HepG2 (cell line): ENCODE measurements around the gene ZNF607. TPM values are rescaled to one million over a fixed set of nuclear protein-coding genes. Genes with fewer than 3 reads are reported as not detected.

ENCODE experiments used
- ARID3A ChIP-seq: IDR thresholded peaks from 2 replicates; pipeline ENCODE4 v1.6.1; 2012; ENCODE audit warnings: low read depth, low read length, improper control_type of control experiment
- ARNT ChIP-seq: fragments of 450-650 bp; IDR thresholded peaks from 2 replicates; pipeline ENCODE4 v1.6.1; 2017
- CCAR2 ChIP-seq: fragments of 200-400 bp; formaldehyde crosslinking; optimal IDR thresholded peaks from 2 replicates; pipeline ENCODE3; 2018; ENCODE audit warnings: low read depth, mild to moderate bottlenecking, low read length, moderate library complexity
- HDAC1 ChIP-seq: sonication (generic); formaldehyde crosslinking; IDR thresholded peaks from 2 replicates; pipeline ENCODE4 v1.5.1; 2020; ENCODE audit warnings: mild to moderate bottlenecking, missing genetic modification reagents
- HES4 ChIP-seq: sonication (generic); formaldehyde crosslinking; IDR thresholded peaks from 2 replicates; pipeline ENCODE4 v1.9.0; 2021; ENCODE audit warnings: mild to moderate bottlenecking, missing genetic modification reagents, borderline replicate concordance
- ISL2 ChIP-seq: sonication (generic); formaldehyde crosslinking; IDR thresholded peaks from 2 replicates; pipeline ENCODE4 v1.5.0; 2020; ENCODE audit warnings: missing genetic modification reagents
- JARID2 ChIP-seq: sonication (generic); formaldehyde crosslinking; IDR thresholded peaks from 2 replicates; pipeline ENCODE4 v1.8.1; 2023; ENCODE audit warnings: missing genetic modification reagents, inconsistent platforms; ENCODE audit not compliant: insufficient replicate concordance
- KLF11 ChIP-seq: IDR thresholded peaks from 2 replicates; pipeline ENCODE4 v1.6.1; 2016; ENCODE audit warnings: missing compliant biosample characterization
- KLF16 ChIP-seq, 2 experiments: sonication (generic) in 1 of 2; formaldehyde crosslinking in 1 of 2; IDR thresholded peaks; 2 replicates each; pipeline versions ENCODE4 v1.6.1 to v1.8.0; 2016 to 2023; ENCODE audit warnings: missing genetic modification reagents in 2 of 2, missing compliant biosample characterization in 1 of 2
- PHF5A ChIP-seq: IDR thresholded peaks from one replicate; pipeline ENCODE4 v1.6.1; 2018; ENCODE audit warnings: low read depth, missing genetic modification reagents; ENCODE audit not compliant: unreplicated experiment
- PRDM15 ChIP-seq: sonication (generic); formaldehyde crosslinking; IDR thresholded peaks from 2 replicates; pipeline ENCODE4 v1.4.0; 2020; ENCODE audit warnings: missing genetic modification reagents
- RFX3 ChIP-seq: IDR thresholded peaks from 2 replicates; pipeline ENCODE4 v1.6.1; 2016; ENCODE audit warnings: missing biosample characterization, missing genetic modification reagents
- SALL2 ChIP-seq: sonication (generic); formaldehyde crosslinking; IDR thresholded peaks from 2 replicates; pipeline ENCODE4 v1.8.1; 2023; ENCODE audit warnings: mild to moderate bottlenecking, missing genetic modification reagents, inconsistent platforms
- SATB2 ChIP-seq: sonication (generic); formaldehyde crosslinking; IDR thresholded peaks from 2 replicates; pipeline ENCODE4 v1.5.0; 2020; ENCODE audit warnings: missing genetic modification reagents
- SIN3B ChIP-seq: fragments of 150-350 bp; IDR thresholded peaks from 2 replicates; pipeline ENCODE4 v1.6.1; 2014; ENCODE audit warnings: low read length
- USF2 ChIP-seq, 2 experiments: sonication (generic) in 1 of 2; formaldehyde crosslinking in 1 of 2; IDR thresholded peaks; 2 replicates each; pipeline versions ENCODE4 v1.5.1 to v1.6.1; 2011 to 2020; ENCODE audit warnings: borderline replicate concordance in 1 of 2, low read depth in 1 of 2, low read length in 1 of 2, mild to moderate bottlenecking in 1 of 2, missing genetic modification reagents in 1 of 2, moderate library complexity in 1 of 2
- ZIK1 ChIP-seq: sonication (generic); formaldehyde crosslinking; IDR thresholded peaks from 2 replicates; pipeline ENCODE4 v1.5.0; 2020; ENCODE audit warnings: mild to moderate bottlenecking, low read depth, missing genetic modification reagents, borderline replicate concordance
- ZNF251 ChIP-seq: sonication (generic); formaldehyde crosslinking; IDR thresholded peaks from 2 replicates; pipeline ENCODE4 v1.9.0; 2021; ENCODE audit warnings: mild to moderate bottlenecking, missing genetic modification reagents
- ZNF563 ChIP-seq: sonication (generic); formaldehyde crosslinking; IDR thresholded peaks from 2 replicates; pipeline ENCODE4 v1.8.0; 2022; ENCODE audit warnings: mild to moderate bottlenecking, moderate library complexity, missing genetic modification reagents
- ZNF570 ChIP-seq: sonication (generic); formaldehyde crosslinking; IDR thresholded peaks from 2 replicates; pipeline ENCODE4 v1.4.0; 2020; ENCODE audit warnings: mild to moderate bottlenecking, missing genetic modification reagents, borderline replicate concordance
- ZNF724P ChIP-seq: sonication (generic); formaldehyde crosslinking; IDR thresholded peaks from 2 replicates; pipeline ENCODE4 v1.8.0; 2022; ENCODE audit warnings: missing genetic modification reagents, borderline replicate concordance
- ZNF772 ChIP-seq: sonication (generic); formaldehyde crosslinking; IDR thresholded peaks from 2 replicates; pipeline ENCODE4 v1.5.0; 2020; ENCODE audit warnings: mild to moderate bottlenecking, missing genetic modification reagents
- ZNF782 ChIP-seq: sonication (generic); formaldehyde crosslinking; IDR thresholded peaks from 2 replicates; pipeline ENCODE4 v1.4.0; 2020; ENCODE audit warnings: missing genetic modification reagents, mild to moderate bottlenecking, borderline replicate concordance
- ZSCAN12 ChIP-seq: sonication (generic); formaldehyde crosslinking; IDR thresholded peaks from 2 replicates; pipeline ENCODE4 v1.9.0; 2021; ENCODE audit warnings: mild to moderate bottlenecking, missing genetic modification reagents
- polyA plus RNA-seq, 8 experiments: library from polyadenylated mRNA; depleted of rRNA in 3 of 8; stranded (reverse) in 7 of 8; unstranded in 1 of 8; fragments of >200 nt; fragmentation: Illumina TruSeq in 4 of 8; extraction: Trizol in 4 of 8; gene quantifications; 2 replicates each; pipeline versions ENCODE4 v1.2.1 to v1.2.3, GENCODE V29; 2011 to 2016; ENCODE audit warnings: low read depth in 4 of 8, missing spikeins in 1 of 8, mixed read lengths in 1 of 8; ENCODE audit not compliant: insufficient read depth in 1 of 8
- total RNA-seq, 5 experiments: library from RNA; depleted of rRNA; stranded (reverse); fragments of >200 nt; fragmentation: Illumina TruSeq; extraction: Trizol; gene quantifications; 2 replicates each; pipeline ENCODE4 v1.2.3, GENCODE V29; 2016; ENCODE audit warnings: low read depth in 1 of 5

Gene ZNF607
- total and polyA plus RNA-seq, 2 of the 13 experiments (the other 11 are each of a cell fraction or from before 2014, with no cell fraction given) = 3.8 to 8.3 TPM

- TF ChIP-seq KLF16 (CRISPR knock-in tag; IDR thresholded peaks at IDR 0.05) (peak in 1 of 2 experiments; percentile 84; a peak in 2 of 4 replicates), ZNF563 (CRISPR knock-in tag) (peak; percentile 78; the same call in 1 of the 2 replicates), KLF11 (CRISPR knock-in tag) (no peak), SIN3B (no peak), ZNF782 (CRISPR knock-in tag) (no peak), ZSCAN12 (CRISPR knock-in tag) (0 out of 2 replicates have a peak, but pooled peaks have one; percentile 22), JARID2 (CRISPR knock-in tag) (peak; percentile 37), ZNF724P (CRISPR knock-in tag) (no peak), ARNT (no peak), PRDM15 (CRISPR knock-in tag) (no peak), RFX3 (no peak), CCAR2 (no peak), SATB2 (no peak), ZNF570 (CRISPR knock-in tag) (no peak), SALL2 (CRISPR knock-in tag) (no peak), ISL2 (0 out of 2 replicates have a peak, but pooled peaks have one; percentile 27), PHF5A (CRISPR knock-in tag) (peak; percentile 37), ZIK1 (CRISPR knock-in tag) (0 out of 2 replicates have a peak, but pooled peaks have one; percentile 54), ZNF772 (peak; percentile 76; the same call in 1 of the 2 replicates), ZNF251 (CRISPR knock-in tag) (no peak), HDAC1 (CRISPR knock-in tag) (peak; percentile 88), ARID3A (no peak), USF2 (IDR thresholded peaks at IDR 0.05; ENCODE audit: low read depth, low read length) (no peak), USF2 (CRISPR knock-in tag; IDR thresholded peaks at IDR 0.05; ENCODE audit: borderline replicate concordance) (no peak), HES4 (0 out of 2 replicates have a peak, but pooled peaks have one; percentile 60)
Measured at GRCh38 chr19:37691881-37692504, 27.6 kb downstream of the ZNF607 start (continued).
